Smooth muscle cell of the pulmonary artery (primary cell): ENCODE data around the gene ESF1. TPM values are rescaled to one million over a fixed set of nuclear protein-coding genes. Genes with fewer than 3 reads are reported as not detected.

ENCODE experiments used
- total RNA-seq: library from RNA; depleted of rRNA; stranded (reverse); fragments of >200 nt; gene quantifications from 2 replicates; pipeline ENCODE4 v1.2.3, GENCODE V29; 2014

The ESF1 gene, protein sequence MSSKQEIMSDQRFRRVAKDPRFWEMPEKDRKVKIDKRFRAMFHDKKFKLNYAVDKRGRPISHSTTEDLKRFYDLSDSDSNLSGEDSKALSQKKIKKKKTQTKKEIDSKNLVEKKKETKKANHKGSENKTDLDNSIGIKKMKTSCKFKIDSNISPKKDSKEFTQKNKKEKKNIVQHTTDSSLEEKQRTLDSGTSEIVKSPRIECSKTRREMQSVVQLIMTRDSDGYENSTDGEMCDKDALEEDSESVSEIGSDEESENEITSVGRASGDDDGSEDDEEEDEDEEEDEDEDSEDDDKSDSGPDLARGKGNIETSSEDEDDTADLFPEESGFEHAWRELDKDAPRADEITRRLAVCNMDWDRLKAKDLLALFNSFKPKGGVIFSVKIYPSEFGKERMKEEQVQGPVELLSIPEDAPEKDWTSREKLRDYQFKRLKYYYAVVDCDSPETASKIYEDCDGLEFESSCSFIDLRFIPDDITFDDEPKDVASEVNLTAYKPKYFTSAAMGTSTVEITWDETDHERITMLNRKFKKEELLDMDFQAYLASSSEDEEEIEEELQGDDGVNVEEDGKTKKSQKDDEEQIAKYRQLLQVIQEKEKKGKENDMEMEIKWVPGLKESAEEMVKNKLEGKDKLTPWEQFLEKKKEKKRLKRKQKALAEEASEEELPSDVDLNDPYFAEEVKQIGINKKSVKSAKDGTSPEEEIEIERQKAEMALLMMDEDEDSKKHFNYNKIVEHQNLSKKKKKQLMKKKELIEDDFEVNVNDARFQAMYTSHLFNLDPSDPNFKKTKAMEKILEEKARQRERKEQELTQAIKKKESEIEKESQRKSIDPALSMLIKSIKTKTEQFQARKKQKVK
- 9.8 and 10.7 TPM in 2 replicates for total RNA-seq

DNA sequence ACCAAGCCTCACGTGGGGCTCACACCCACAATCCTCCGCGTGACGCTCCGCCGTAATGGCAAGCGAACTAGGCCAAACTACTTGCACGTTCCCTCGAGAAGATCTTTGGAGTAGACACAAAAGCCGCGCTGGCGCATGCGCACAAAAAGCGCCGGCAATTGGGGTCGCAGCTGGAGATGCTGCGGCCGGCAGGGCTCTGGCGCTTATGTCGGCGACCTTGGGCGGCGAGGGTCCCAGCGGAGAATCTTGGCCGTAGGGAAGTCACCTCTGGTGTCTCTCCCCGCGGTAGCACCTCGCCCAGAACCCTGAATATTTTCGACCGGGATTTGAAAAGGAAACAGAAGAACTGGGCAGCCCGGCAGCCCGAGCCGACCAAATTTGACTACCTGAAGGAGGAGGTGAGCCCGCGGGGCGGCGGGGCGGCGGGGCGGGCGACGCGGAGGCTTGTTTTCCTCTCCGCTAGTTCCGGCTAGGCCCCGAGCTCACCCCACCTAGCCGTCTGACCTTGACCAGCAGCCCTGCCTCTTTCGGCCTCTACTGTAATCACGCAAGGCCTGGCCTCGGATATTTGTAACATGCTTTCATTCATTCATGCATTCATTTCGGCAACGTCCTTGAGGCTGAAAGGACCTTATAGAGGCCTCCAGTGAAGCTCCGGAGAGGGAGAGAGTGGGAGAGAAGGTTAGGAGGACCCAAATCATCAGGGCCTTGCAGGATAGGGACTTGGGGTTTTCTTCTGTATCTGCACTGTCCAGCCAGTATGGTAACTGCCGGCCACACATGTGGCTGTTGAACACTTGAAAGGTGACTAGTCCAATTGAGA, at the start of gene ESF1, which contains the start of gene NDUFAF5:
Gene ESF1 (minus strand): TSS at position 27 of the 823 bp plus-strand sequence. CDS start 1,779 bp downstream, outside the sequence.
Gene NDUFAF5 (plus strand): TSS at position 136 of the 823 bp plus-strand sequence. CDS start 41 bp downstream, at position 177.

Other genes starting within 250 kb of the ESF1 start
- 6.0 and 9.6 TPM in 2 replicates for gene TASP1, start 146.0 kb downstream of the ESF1 start, total RNA-seq
- 7.9 and 8.5 TPM in 2 replicates for gene NDUFAF5, start 109 bp upstream of the ESF1 start, total RNA-seq
- gene SEL1L2, start 205.7 kb upstream of the ESF1 start, total RNA-seq, result not detected in 2 replicates
- gene MACROD2, start 210.6 kb upstream of the ESF1 start, total RNA-seq, result 0.40 and 0.85 TPM in 2 replicates